GM12892 (cell line): ENCODE measurements around the gene KIF21A.

Experiments
- POLR2A ChIP-seq: IDR thresholded peaks from 2 replicates; pipeline ENCODE4 v1.6.1; 2011; ENCODE audit warnings: low read depth, low read length, control low read depth
- POLR2AphosphoS5 ChIP-seq: IDR thresholded peaks from 2 replicates; pipeline ENCODE4 v1.6.1; 2011; ENCODE audit warnings: low read depth, low read length, control low read depth
- TAF1 ChIP-seq: IDR thresholded peaks from 2 replicates; pipeline ENCODE4 v1.6.1; 2011; ENCODE audit warnings: low read depth, mild to moderate bottlenecking, control low read depth, low read length, borderline replicate concordance

DNA sequence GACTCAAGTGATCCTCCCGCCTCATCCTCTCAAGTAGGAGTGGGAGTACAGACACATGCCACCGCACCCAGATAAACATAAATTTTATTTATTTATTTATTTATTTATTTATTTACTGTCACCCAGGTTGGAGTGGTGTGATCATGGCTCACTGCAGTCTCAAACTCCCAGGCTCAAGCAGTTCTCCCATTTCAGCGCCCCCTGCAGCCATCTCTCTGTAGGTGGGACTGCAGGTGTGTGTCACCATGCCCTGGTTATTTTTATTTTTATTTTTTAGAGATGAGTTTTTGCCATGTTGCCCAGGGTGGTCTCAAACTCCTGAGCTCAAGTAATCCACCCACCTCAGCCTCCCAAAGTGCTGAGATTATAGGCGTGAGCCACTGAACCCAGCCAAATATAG lies 33.2 kb upstream of the KIF21A start:
- no peak for TF ChIP-seq POLR2A
- TF ChIP-seq POLR2AphosphoS5, result no peak
- no peak for TF ChIP-seq TAF1
